ENCODE results near the gene SH3GL1. TPM values are rescaled to one million over a fixed set of nuclear protein-coding genes. Genes with fewer than 3 reads are reported as not detected.

The SH3GL1 gene
- total RNA-seq, 4 donors from 2014 or later, result 48.2 to 67.7 (median 53.0) TPM

DNA sequence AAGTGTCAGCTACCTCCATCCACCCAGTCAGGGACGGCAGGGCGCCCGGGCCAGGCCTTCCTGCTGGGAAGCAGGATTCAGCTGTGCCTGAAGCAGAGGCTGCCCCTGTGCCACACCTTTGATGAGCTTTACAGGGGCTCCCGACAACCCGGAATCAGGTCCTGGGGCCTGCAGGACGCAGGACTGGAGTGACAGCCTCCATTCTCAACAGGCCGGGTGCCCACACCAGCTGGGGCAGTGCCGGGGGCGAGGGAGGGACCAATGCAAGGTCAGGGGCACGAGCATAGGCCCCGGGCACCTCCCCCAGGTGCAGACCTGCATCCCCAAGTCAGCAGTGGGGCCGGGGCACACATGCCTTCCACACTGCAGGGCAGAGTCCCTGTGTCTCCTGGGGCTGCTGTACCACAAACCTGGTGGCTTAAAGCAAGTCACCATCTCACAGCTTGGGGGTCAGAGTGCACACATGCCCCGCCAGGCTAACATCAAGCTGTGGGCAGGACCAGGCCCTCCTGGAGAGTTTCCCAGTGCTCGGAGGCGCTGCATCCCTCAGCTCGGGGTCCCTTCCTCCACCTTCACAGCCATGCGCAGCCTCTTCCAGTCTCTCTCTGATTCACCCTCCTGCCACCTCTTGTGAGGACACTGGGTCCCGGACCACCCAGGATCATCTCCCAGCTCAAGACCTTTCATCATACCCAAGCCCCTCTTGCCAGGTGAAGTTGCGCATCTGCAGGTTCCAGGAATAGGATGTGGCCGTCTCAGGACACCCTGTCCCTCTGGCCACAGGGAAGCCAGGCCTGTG is 43.8 kb upstream of the SH3GL1 start:
- 40% methylated on average over 1 of the region's 20 CpGs; no CpG with 5 or more reads in 1 of the 2 donors for WGBS, 2 donors (ENCODE audit: low coverage in 1 of 2)

DNA sequence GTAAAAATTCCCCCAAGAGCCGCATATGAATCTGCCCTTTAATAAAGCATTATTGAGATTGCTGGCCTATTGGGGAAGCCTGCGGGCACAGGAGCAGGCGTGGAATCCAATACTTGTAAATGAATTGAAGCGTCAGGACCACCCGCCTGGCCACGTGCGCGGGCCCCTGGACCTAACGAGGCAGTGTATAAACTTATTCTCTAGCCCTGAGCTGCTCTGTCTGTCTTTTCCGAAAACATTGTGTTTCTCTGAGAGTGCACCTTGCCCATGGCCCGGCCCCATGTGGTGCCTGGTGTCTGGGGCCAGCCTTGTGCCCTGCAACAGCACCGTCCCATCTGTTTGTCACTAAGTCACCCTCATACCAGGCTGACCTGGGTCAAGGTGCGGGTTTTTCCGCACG is 42.8 kb upstream of the SH3GL1 start:
- H3K27ac ChIP-seq, result no peak overlapping the region
- WGBS, 2 donors (ENCODE audit: low coverage in 1 of 2), result 80 to 92% methylated on average over 1 to 3 of the region's 15 CpGs
- no peaks in the 10 kb centered on the region for H3K9me3 ChIP-seq
- H3K4me1 ChIP-seq, result peaks cover 0 to 6% (median 0%) of the 10 kb centered on the region in 3 donors
- H3K27me3 ChIP-seq, result no peaks in the 10 kb centered on the region
- peaks cover 0 to 45% of the 10 kb centered on the region in 2 donors for H3K36me3 ChIP-seq
- H3K4me3 ChIP-seq, result no peak overlapping the region
- ATAC-seq, result no peak
- TF ChIP-seq, protein P1, sequence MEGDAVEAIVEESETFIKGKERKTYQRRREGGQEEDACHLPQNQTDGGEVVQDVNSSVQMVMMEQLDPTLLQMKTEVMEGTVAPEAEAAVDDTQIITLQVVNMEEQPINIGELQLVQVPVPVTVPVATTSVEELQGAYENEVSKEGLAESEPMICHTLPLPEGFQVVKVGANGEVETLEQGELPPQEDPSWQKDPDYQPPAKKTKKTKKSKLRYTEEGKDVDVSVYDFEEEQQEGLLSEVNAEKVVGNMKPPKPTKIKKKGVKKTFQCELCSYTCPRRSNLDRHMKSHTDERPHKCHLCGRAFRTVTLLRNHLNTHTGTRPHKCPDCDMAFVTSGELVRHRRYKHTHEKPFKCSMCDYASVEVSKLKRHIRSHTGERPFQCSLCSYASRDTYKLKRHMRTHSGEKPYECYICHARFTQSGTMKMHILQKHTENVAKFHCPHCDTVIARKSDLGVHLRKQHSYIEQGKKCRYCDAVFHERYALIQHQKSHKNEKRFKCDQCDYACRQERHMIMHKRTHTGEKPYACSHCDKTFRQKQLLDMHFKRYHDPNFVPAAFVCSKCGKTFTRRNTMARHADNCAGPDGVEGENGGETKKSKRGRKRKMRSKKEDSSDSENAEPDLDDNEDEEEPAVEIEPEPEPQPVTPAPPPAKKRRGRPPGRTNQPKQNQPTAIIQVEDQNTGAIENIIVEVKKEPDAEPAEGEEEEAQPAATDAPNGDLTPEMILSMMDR (IDR thresholded peaks at IDR 0.05), result no peak
- TF ChIP-seq POLR2AphosphoS5 (IDR thresholded peaks at IDR 0.05), result no peak
- no peak for TF ChIP-seq EP300 (IDR thresholded peaks at IDR 0.05)
- no peak for TF ChIP-seq POLR2A (IDR thresholded peaks at IDR 0.05)

More for the DNA sequence above, 43.8 kb upstream of the SH3GL1 start:
- peaks cover 0 to 55% of the 10 kb centered on the region in 2 donors for H3K36me3 ChIP-seq
- H3K27ac ChIP-seq, result no peak overlapping the region
- H3K4me3 ChIP-seq, result no peak overlapping the region
- no peaks in the 10 kb centered on the region for H3K9me3 ChIP-seq
- peaks cover 0 to 15% (median 7%) of the 10 kb centered on the region in 3 donors for H3K4me1 ChIP-seq
- no peak for ATAC-seq
- TF ChIP-seq POLR2A (IDR thresholded peaks at IDR 0.05) (no peak), POLR2AphosphoS5 (IDR thresholded peaks at IDR 0.05) (no peak), EP300 (IDR thresholded peaks at IDR 0.05) (no peak)
- TF ChIP-seq, protein P1 (IDR thresholded peaks at IDR 0.05), result no peak
- H3K27me3 ChIP-seq, result no peaks in the 10 kb centered on the region

DNA sequence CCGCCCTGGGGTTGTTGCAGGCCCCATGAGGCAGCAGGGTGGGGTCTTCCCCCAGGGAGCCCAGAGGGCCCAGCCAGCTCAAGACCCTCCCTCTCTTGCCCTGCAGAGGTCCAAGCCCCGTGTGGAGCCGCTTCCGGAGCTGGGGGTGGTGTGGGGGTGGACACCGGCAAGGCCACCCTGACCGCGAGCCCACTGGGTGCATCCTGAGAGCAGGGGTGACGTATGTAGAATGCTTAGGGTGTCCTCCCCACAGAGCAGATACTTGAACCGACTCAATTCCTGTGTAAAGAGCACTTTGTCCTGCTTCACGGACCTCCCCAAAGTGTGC is 42.4 kb upstream of the SH3GL1 start:
- TF ChIP-seq POLR2AphosphoS5 (IDR thresholded peaks at IDR 0.05) (no peak), EP300 (IDR thresholded peaks at IDR 0.05) (no peak), POLR2A (IDR thresholded peaks at IDR 0.05) (no peak)
- TF ChIP-seq, protein P1 (IDR thresholded peaks at IDR 0.05), result no peak
- WGBS, 2 donors (ENCODE audit: low coverage in 1 of 2), result 80 to 82% methylated on average over 1 to 2 of the region's 10 CpGs
- Histone ChIP-seq H3K27me3 (no peaks in the 10 kb centered on the region), H3K27ac (no peak overlapping the region), H3K9me3 (no peaks in the 10 kb centered on the region), H3K36me3 (peaks cover 0 to 41% of the 10 kb centered on the region in 2 donors), H3K4me1 (peaks cover 0 to 2% (median 0%) of the 10 kb centered on the region in 3 donors), H3K4me3 (no peak overlapping the region)
- no peak for ATAC-seq

DNA sequence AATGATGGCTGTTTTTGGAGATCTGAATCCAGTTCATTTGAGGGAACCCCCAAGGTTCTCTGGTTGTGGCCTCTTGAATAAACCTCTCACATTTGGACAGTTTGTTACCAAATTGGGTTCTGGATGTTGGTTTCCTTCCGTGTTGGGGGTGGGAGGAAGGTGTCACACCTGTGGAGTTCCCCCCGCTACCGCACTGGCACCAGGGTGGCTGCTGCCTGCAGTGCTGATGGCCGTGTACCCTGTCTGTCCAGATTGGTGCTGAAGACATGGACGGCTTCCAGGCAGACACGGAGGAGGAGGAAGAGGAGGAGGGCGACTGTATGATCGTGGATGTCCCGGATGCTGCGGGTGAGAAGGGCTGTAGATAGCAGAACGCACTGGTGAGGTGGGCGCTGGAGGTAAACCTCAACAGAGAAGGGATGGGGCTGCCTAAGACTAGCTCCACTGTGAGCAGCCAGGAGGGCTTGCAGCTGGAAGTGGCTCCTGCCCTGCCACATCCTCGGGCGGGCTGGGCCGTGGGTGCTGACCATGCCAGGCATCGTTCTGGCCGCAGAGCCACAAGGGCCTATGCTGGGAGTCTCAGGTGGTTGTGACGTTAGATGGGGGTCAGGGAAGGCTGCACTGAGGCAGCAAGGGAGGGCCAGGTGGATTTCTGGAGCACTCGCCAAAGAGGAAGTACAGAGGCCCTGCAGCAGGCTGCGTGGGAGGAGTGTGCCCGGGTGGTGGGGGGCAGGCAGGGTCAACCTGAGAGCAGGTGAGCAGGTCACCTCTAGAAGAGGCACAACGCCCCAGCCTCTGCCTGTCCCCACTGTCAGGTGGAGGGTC is 41.9 kb upstream of the SH3GL1 start:
- 88% methylated on average over 14 of the region's 22 CpGs; no CpG with 5 or more reads in 1 of the 2 donors for WGBS, 2 donors (ENCODE audit: low coverage in 1 of 2)
- Histone ChIP-seq H3K36me3 (peaks cover 0 to 35% of the 10 kb centered on the region in 2 donors), H3K4me3 (no peak overlapping the region), H3K27ac (no peak overlapping the region), H3K4me1 (no peaks in the 10 kb centered on the region), H3K27me3 (no peaks in the 10 kb centered on the region), H3K9me3 (no peaks in the 10 kb centered on the region)
- TF ChIP-seq POLR2A (IDR thresholded peaks at IDR 0.05) (no peak), POLR2AphosphoS5 (IDR thresholded peaks at IDR 0.05) (no peak), EP300 (IDR thresholded peaks at IDR 0.05) (no peak)
- TF ChIP-seq, protein P1 (IDR thresholded peaks at IDR 0.05), result no peak
- peak; percentile 9 for ATAC-seq

Data from gastroesophageal sphincter (tissue), 4 donors.